GM21786 (cell line): ENCODE measurements around the gene DYNC1LI2.
"Not testable (repeated sequence)": the region's sequence is repeated elsewhere in the genome, so short reads cannot be mapped to it uniquely, and the experiment has no call there.

Experiments
- ATAC-seq: cut with Tn5 transposase; IDR thresholded peaks from one replicate; pipeline ENCODE4 v1.9.1; 2021; ENCODE audit not compliant: unreplicated experiment

The DYNC1LI2 gene

GRCh38 chr16:66698046-66698445 lies 53.4 kb downstream of the DYNC1LI2 start:
- no peak for ATAC-seq

- peak; percentile 79 for ATAC-seq
Observed at GRCh38 chr16:66696669-66697630, 54.5 kb downstream of the DYNC1LI2 start, which contains the start of gene CMTM4. TSS of gene CMTM4 (minus strand) at chr16:66696743. CDS start at chr16:66696525, 218 bp downstream.

GRCh38 chr16:66695935-66696668 lies 55.3 kb downstream of the DYNC1LI2 start:
- ATAC-seq, result peak; percentile 44

- ATAC-seq, result no peak
Observed at GRCh38 chr16:66695471-66695934, 55.9 kb downstream of the DYNC1LI2 start.

GRCh38 chr16:66693149-66693548 lies 58.3 kb downstream of the DYNC1LI2 start:
- ATAC-seq, result no peak

GRCh38 chr16:66692341-66692740 lies 59.1 kb downstream of the DYNC1LI2 start:
- ATAC-seq, result no peak

- ATAC-seq, result no peak
Observed at GRCh38 chr16:66691234-66691633, 60.2 kb downstream of the DYNC1LI2 start.

GRCh38 chr16:66690106-66690847 lies 61.1 kb downstream of the DYNC1LI2 start:
- no peak for ATAC-seq

- ATAC-seq, result no peak
Observed at GRCh38 chr16:66689282-66689681, 62.1 kb downstream of the DYNC1LI2 start.

GRCh38 chr16:66687906-66688625 lies 63.3 kb downstream of the DYNC1LI2 start:
- ATAC-seq, result no peak

GRCh38 chr16:66685501-66686115 lies 65.8 kb downstream of the DYNC1LI2 start:
- not testable (repeated sequence) for ATAC-seq

- no peak for ATAC-seq
Observed at GRCh38 chr16:66682271-66682670, 69.1 kb downstream of the DYNC1LI2 start.

GRCh38 chr16:66681676-66682075 lies 69.7 kb downstream of the DYNC1LI2 start:
- no peak for ATAC-seq

- ATAC-seq, result no peak
Observed at GRCh38 chr16:66678337-66678736, 73.1 kb downstream of the DYNC1LI2 start.

- ATAC-seq, result no peak
Observed at GRCh38 chr16:66677836-66678235, 73.6 kb downstream of the DYNC1LI2 start.

- no peak for ATAC-seq
Observed at GRCh38 chr16:66677179-66677578, 74.2 kb downstream of the DYNC1LI2 start.

GRCh38 chr16:66676599-66676998 lies 74.8 kb downstream of the DYNC1LI2 start:
- no peak for ATAC-seq

GRCh38 chr16:66673691-66674090 lies 77.7 kb downstream of the DYNC1LI2 start:
- ATAC-seq, result no peak
